Loucy (cell line): ENCODE results near the gene VKORC1.

ENCODE experiments used
- H2AFZ ChIP-seq: fragments of 200-600 bp; sonication (generic); 2 replicates; pipeline ENCODE4 v1.6.0; 2016; ENCODE audit warnings: antibody characterized with exemption, mild to moderate bottlenecking, low read length, moderate library complexity
- H3F3A ChIP-seq: fragments of 200-600 bp; 2 replicates; pipeline ENCODE4 v1.6.0; 2016; ENCODE audit warnings: antibody characterized with exemption, low read depth, mild to moderate bottlenecking
- H3K27me3 ChIP-seq: fragments of 200-600 bp; sonication (generic); 2 replicates; pipeline ENCODE4 v1.6.1; 2014; ENCODE audit warnings: low read length, mild to moderate bottlenecking; ENCODE audit not compliant: insufficient read depth, poor library complexity, severe bottlenecking
- H3K36me3 ChIP-seq: fragments of 200-600 bp; sonication (generic); 2 replicates; pipeline ENCODE4 v1.6.1; 2016; ENCODE audit warnings: low read length; ENCODE audit not compliant: insufficient read depth
- H3K4me1 ChIP-seq: fragments of 200-600 bp; sonication (generic); 2 replicates; pipeline ENCODE4 v1.5.1; 2014; ENCODE audit warnings: low read length, mild to moderate bottlenecking; ENCODE audit not compliant: insufficient read depth, poor library complexity, severe bottlenecking
- H3K4me2 ChIP-seq: fragments of 200-600 bp; sonication (generic); 2 replicates; pipeline ENCODE4 v1.6.0; 2014; ENCODE audit warnings: antibody characterized with exemption, low read length, low read depth, mild to moderate bottlenecking; ENCODE audit not compliant: poor library complexity, severe bottlenecking
- H3K4me3 ChIP-seq: fragments of 200-600 bp; sonication (generic); 2 replicates; pipeline ENCODE4 v1.5.1; 2014; ENCODE audit warnings: low read length, mild to moderate bottlenecking, mixed read lengths; ENCODE audit not compliant: poor library complexity, severe bottlenecking
- H3K79me2 ChIP-seq: fragments of 200-600 bp; sonication (generic); 2 replicates; pipeline ENCODE4 v1.6.1; 2014; ENCODE audit warnings: low read length; ENCODE audit not compliant: insufficient read depth
- H3K9ac ChIP-seq: fragments of 200-600 bp; sonication (generic); 2 replicates; pipeline ENCODE4 v1.6.0; 2014; ENCODE audit warnings: mild to moderate bottlenecking, low read depth, low read length, moderate library complexity; ENCODE audit not compliant: poor library complexity, severe bottlenecking
- H3K9me2 ChIP-seq: fragments of 200-600 bp; sonication (generic); replicated peaks from 2 replicates; pipeline ENCODE4 v1.6.1; 2016; ENCODE audit warnings: low read depth, low read length, mixed read lengths
- H3K9me3 ChIP-seq: fragments of 200-600 bp; sonication (generic); 2 replicates; pipeline ENCODE4 v1.6.1; 2014; ENCODE audit warnings: mild to moderate bottlenecking, antibody characterized with exemption, low read length, low read depth; ENCODE audit not compliant: insufficient read depth
- H4K20me1 ChIP-seq: fragments of 200-600 bp; sonication (generic); 2 replicates; pipeline ENCODE4 v1.6.0; 2014; ENCODE audit warnings: antibody characterized with exemption, low read length, mild to moderate bottlenecking; ENCODE audit not compliant: insufficient read depth, poor library complexity, severe bottlenecking
- EZH2phosphoT487 ChIP-seq: fragments of 200-600 bp; IDR thresholded peaks from 2 replicates; pipeline ENCODE4 v1.6.1; 2018; ENCODE audit warnings: antibody characterized with exemption, mild to moderate bottlenecking, moderate library complexity, borderline replicate concordance
- TF ChIP-seq, protein P1 (sequence below): fragments of 200-600 bp; sonication (generic); conservative IDR thresholded peaks from 2 replicates; pipeline ENCODE4 v1.5.1; 2014; ENCODE audit warnings: mild to moderate bottlenecking, antibody characterized with exemption, low read length

VKORC1 gene

DNA sequence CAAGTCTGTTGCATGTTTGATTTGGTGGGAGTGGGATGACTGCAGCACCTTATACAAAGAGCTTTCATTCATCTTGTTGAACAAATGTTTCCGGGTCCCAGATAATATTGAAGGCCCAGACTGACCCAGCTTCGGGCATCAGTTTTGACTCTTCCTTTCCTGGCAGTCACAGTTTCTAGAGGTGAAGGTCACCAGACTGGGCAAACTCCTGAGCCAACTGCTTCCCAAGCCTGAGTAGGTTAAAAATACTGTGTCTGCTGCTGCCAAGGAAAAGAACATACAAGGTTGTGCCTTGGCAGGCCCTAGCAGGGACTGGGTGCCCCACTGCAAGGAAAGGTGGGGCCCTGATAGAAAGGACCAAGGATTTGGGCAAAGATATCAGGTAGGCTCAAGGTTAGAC is 18.1 kb upstream of the VKORC1 start:
- Histone ChIP-seq H3F3A (peaks cover 4% of the 10 kb centered on the region; the same call in 1 of the 2 replicates), H3K4me1 (peaks cover 7% of the 10 kb centered on the region), H3K79me2 (peaks cover 24% of the 10 kb centered on the region), H3K9me3 (no peaks in the 10 kb centered on the region), H3K9ac (no peak overlapping the region), H4K20me1 (peaks cover 5% of the 10 kb centered on the region), H3K27me3 (no peaks in the 10 kb centered on the region), H3K4me3 (no peak overlapping the region), H3K36me3 (peaks cover 12% of the 10 kb centered on the region; the same call in 1 of the 2 replicates), H3K4me2 (no peak overlapping the region), H2AFZ (no peak overlapping the region), H3K9me2 (no peaks in the 10 kb centered on the region)
- no peak for TF ChIP-seq EZH2phosphoT487
- TF ChIP-seq, protein P1, sequence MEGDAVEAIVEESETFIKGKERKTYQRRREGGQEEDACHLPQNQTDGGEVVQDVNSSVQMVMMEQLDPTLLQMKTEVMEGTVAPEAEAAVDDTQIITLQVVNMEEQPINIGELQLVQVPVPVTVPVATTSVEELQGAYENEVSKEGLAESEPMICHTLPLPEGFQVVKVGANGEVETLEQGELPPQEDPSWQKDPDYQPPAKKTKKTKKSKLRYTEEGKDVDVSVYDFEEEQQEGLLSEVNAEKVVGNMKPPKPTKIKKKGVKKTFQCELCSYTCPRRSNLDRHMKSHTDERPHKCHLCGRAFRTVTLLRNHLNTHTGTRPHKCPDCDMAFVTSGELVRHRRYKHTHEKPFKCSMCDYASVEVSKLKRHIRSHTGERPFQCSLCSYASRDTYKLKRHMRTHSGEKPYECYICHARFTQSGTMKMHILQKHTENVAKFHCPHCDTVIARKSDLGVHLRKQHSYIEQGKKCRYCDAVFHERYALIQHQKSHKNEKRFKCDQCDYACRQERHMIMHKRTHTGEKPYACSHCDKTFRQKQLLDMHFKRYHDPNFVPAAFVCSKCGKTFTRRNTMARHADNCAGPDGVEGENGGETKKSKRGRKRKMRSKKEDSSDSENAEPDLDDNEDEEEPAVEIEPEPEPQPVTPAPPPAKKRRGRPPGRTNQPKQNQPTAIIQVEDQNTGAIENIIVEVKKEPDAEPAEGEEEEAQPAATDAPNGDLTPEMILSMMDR = no peak

GRCh38 chr16:31111881-31112466 is 17.4 kb upstream of the VKORC1 start:
- H3K4me3 ChIP-seq = no peak overlapping the region
- no peaks in the 10 kb centered on the region for H3K9me3 ChIP-seq
- H2AFZ ChIP-seq = no peak overlapping the region
- peaks cover 12% of the 10 kb centered on the region; the same call in 1 of the 2 replicates for H3K36me3 ChIP-seq
- H3K27me3 ChIP-seq = no peaks in the 10 kb centered on the region
- peaks cover 5% of the 10 kb centered on the region for H4K20me1 ChIP-seq
- H3K9ac ChIP-seq = no peak overlapping the region
- no peak overlapping the region for H3K4me2 ChIP-seq
- TF ChIP-seq, protein P1 = no peak
- TF ChIP-seq EZH2phosphoT487 = no peak
- peaks cover 29% of the 10 kb centered on the region for H3K79me2 ChIP-seq
- H3F3A ChIP-seq = peaks cover 5% of the 10 kb centered on the region; the same call in 1 of the 2 replicates
- peaks cover 11% of the 10 kb centered on the region for H3K4me1 ChIP-seq
- no peaks in the 10 kb centered on the region for H3K9me2 ChIP-seq

DNA sequence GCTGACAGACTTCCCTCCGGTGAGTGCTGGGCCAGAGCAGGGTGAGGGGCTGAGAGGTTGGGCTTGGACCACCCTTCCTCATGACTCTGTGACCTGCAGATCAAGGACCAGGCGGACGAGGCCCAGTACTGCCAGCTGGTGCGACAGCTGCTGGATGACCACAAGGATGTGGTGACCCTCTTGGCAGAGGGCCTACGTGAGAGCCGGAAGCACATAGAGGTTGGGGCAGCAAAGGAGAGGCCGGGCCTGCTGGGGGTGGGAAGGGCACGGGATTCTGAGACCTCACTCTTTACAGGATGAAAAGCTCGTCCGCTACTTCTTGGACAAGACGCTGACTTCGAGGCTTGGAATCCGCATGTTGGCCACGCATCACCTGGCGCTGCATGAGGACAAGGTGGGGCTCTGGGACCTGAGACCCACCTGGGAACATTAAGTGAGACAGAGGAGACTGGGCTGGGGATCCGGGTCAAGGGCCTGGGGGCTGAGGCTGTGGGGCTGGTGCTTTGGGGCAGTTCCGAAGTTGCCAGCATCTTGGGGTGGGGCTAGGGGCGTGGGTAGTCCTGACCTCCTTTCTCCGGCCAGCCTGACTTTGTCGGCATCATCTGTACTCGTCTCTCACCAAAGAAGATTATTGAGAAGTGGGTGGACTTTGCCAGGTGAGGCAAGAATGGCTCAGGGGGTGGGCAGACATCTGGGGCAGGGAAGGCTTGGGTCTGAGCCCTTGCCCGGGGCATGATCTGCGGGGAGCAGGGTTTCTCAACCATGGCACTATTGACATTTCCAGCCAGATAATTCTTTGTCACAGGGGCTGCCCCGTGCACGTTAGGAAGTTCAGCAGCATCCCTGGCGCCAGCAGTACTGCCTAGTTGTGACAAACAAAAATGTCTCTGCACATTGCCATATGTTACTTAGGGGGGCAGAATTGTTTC is 15.8 kb upstream of the VKORC1 start:
- Histone ChIP-seq H2AFZ (no peak overlapping the region), H3K9me2 (no peaks in the 10 kb centered on the region), H3K9ac (no peak overlapping the region), H3F3A (peaks cover 10% of the 10 kb centered on the region; the same call in 1 of the 2 replicates), H3K4me1 (peaks cover 14% of the 10 kb centered on the region), H4K20me1 (peaks cover 5% of the 10 kb centered on the region), H3K4me2 (no peak overlapping the region), H3K4me3 (no peak overlapping the region), H3K9me3 (no peaks in the 10 kb centered on the region), H3K27me3 (no peaks in the 10 kb centered on the region), H3K36me3 (peaks cover 12% of the 10 kb centered on the region; the same call in 1 of the 2 replicates), H3K79me2 (peaks cover 29% of the 10 kb centered on the region)
- TF ChIP-seq, protein P1 = no peak
- no peak for TF ChIP-seq EZH2phosphoT487
